Activated T-cell treated with anti-CD3 and anti-CD28 coated beads for 24 hours (primary cell): Measurements from ENCODE around the gene ADH1C.

Experiments
- DNase-seq: peaks from one replicate; pipeline ENCODE4 v3.0.0-alpha.2; 2020; ENCODE audit warnings: low read depth

ADH1C gene

DNA sequence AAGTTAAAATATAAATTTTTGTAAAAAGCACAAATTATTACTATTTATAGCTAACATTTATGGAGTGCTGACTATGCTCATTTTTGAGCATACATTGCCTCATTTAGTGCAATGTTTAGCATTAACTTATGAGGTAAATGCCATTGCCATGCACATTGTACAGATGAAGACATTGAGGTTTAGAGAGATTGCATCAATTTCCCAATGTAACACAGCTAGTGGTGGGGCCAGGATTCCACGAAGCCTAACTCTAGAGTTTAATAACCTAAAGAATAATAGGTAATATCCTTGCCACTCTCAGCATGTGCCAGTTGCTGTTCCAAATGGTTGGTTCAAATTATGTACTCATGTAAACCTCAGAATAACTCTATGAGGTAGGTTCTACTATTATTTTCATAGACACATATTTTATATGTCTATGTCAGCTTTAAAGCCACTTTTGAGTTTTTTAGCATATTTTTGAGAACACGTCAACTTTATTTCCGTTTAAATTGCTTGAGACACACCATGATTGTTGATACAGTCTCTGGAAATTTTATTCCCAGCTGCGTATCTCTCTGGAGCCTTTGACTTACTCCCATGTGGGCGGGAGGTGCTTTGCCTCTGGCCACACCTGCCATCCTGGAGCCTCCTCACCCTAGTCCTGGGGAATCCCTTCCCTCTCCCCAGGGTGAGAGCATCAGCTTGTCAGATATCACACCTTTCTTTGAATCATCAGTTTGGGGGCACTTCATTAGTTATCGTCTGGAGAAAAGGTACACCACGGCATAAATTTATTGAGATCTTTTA, 51.0 kb downstream of the ADH1C start:
- no peak for DNase-seq

DNA sequence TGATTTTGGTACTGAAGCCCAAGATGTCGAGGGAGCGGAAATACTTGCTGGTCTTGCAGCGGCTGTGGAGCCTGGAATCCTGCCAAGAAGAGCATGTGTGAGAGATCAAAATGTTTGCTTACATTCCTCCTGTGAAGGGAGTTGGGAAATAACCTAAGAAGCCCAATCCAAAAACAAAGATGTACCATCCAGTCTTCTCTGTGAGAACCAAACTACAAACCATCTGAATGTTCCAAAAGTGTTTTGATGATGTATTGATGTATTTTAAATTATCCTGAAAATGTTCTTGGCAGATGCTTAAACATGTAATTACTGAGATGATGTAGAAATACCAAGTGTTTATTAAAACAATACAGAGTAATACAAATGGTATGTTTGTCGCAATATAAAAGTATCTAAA, 51.6 kb downstream of the ADH1C start:
- DNase-seq = no peak

DNA sequence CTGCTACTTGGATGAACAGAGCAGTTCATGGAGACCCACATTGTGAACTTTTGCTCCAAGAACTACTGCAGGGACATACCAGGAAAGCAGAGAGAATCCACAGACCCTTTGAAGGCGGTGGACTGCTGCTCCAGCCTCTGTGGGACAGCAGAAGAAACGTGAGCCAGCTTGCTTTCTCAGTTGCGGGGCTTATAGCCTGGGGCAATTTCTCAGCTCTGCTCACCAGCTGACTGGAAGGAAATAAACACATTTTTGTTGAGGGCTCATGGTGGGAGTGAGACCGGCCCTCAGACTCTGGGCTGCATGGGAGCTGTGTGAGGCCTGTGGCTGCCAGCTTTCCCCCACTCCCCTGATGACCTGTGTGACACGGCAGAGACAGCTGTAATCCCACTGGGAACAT, 59.2 kb downstream of the ADH1C start:
- no peak for DNase-seq

GRCh38 chr4:99290848-99291786, 61.4 kb downstream of the ADH1C start, which contains the start of gene ADH1A:
Gene ADH1A (minus strand): TSS chr4:99290985. CDS start chr4:99290914, 71 bp downstream.
- no peak for DNase-seq
